ENCODE data around the gene UBE2O. TPM values are rescaled to one million over a fixed set of nuclear protein-coding genes. Genes with fewer than 3 reads are reported as not detected.

UBE2O gene
- total RNA-seq, 1 donor from 2014 or later, result 25.8 TPM

Other genes with a start within 250 kb of the UBE2O start
- gene RNF157, start 212.7 kb downstream of the UBE2O start, total RNA-seq, result 1.4 and 1.8 TPM in 2 replicates
- 32.8 and 34.6 TPM in 2 replicates for gene UBALD2, start 187.8 kb downstream of the UBE2O start, total RNA-seq
- gene QRICH2, start 144.9 kb downstream of the UBE2O start, total RNA-seq, result 2.5 and 3.8 TPM in 2 replicates
- 33.3 and 36.2 TPM in 2 replicates for gene PRPSAP1, start 99.2 kb downstream of the UBE2O start, total RNA-seq
- gene SPHK1, start 68.5 kb downstream of the UBE2O start, total RNA-seq, result 34.8 TPM in 2 replicates
- 0.19 TPM in 1 of 2 replicates, not detected in the other for gene AANAT, start 14.5 kb upstream of the UBE2O start, total RNA-seq
- 27.0 and 30.7 TPM in 2 replicates for gene RHBDF2, start 48.3 kb upstream of the UBE2O start, total RNA-seq
- gene CYGB, start 84.6 kb upstream of the UBE2O start, total RNA-seq, result 20.5 and 29.2 TPM in 2 replicates
- gene PRCD, start 86.9 kb upstream of the UBE2O start, total RNA-seq, result 1.5 and 2.2 TPM in 2 replicates
- gene ST6GALNAC2, start 132.7 kb upstream of the UBE2O start, total RNA-seq, result 0.79 TPM in 1 of 2 replicates, not detected in the other
- gene ST6GALNAC1, start 190.6 kb upstream of the UBE2O start, total RNA-seq, result not detected in 2 replicates